ENCODE data around the gene STAT1.

STAT1 gene

GRCh38 chr2:191030521-191031154, 16.7 kb upstream of the STAT1 start:
- DNase-seq: peak; percentile 84

- no peak for DNase-seq
These were observed 15.4 kb upstream of the STAT1 start for GRCh38 chr2:191029280-191029950.

- no peak for DNase-seq
These were observed 12.4 kb upstream of the STAT1 start for GRCh38 chr2:191026377-191026776.

- no peak for DNase-seq
These were observed 11.2 kb upstream of the STAT1 start for GRCh38 chr2:191025135-191025534.

- peak; percentile 75 for DNase-seq
These were observed 9.3 kb upstream of the STAT1 start for GRCh38 chr2:191023235-191023679.

GRCh38 chr2:191020742-191021381, 6.9 kb upstream of the STAT1 start:
- DNase-seq: peak; percentile 76

- DNase-seq: peak; percentile 98
These were observed 6.3 kb upstream of the STAT1 start for GRCh38 chr2:191020221-191020741.

- no peak for DNase-seq
These were observed 5.4 kb upstream of the STAT1 start for GRCh38 chr2:191019376-191019775.

- DNase-seq: no peak
These were observed 4.7 kb upstream of the STAT1 start for GRCh38 chr2:191018643-191019119.

- no peak for DNase-seq
These were observed 4.1 kb upstream of the STAT1 start for GRCh38 chr2:191018048-191018447.

- no peak for DNase-seq
These were observed 1.9 kb upstream of the STAT1 start for GRCh38 chr2:191015831-191016230.

- DNase-seq: no peak
These were observed 1.3 kb upstream of the STAT1 start for GRCh38 chr2:191015239-191015638.

GRCh38 chr2:191014653-191015020, 666 bp upstream of the STAT1 start:
- DNase-seq: no peak

GRCh38 chr2:191013682-191013931, 364 bp downstream of the STAT1 start:
- DNase-seq: no peak

- peak; percentile 56 for DNase-seq
These were observed 908 bp downstream of the STAT1 start for GRCh38 chr2:191012845-191013681.

- DNase-seq: no peak
These were observed 1.6 kb downstream of the STAT1 start for GRCh38 chr2:191012346-191012745.

- peak; percentile 15 for DNase-seq
These were observed 2.8 kb downstream of the STAT1 start for GRCh38 chr2:191010887-191011885.

GRCh38 chr2:191009541-191010374, 4.2 kb downstream of the STAT1 start:
- DNase-seq: no peak

- DNase-seq: no peak
These were observed 5.7 kb downstream of the STAT1 start for GRCh38 chr2:191008286-191008685.

GRCh38 chr2:191006997-191007783, 6.8 kb downstream of the STAT1 start:
- no peak for DNase-seq

All from hematopoietic multipotent progenitor cell treated with erythropoietin and hydrocortisone succinate and interleukin-3 and kit ligand, for 4 days (in vitro differentiated cells).